Endothelial cell of umbilical vein (primary cell): ENCODE measurements around the gene ARHGEF35. TPM values are rescaled to one million over a fixed set of nuclear protein-coding genes. Genes with fewer than 3 reads are reported as not detected.

Experiments
- BruUV-seq: library from RNA; stranded (reverse); fragments of 400-500 nt; replicated peaks from 2 replicates; lab custom pipeline; 2021; lab: Mats Ljungman, UMichigan
- CTCF ChIA-PET: fragments of 300-600, 350-600 bp; sonication (Branson Sonifier 250); formaldehyde crosslinking; loops from one replicate; lab custom pipeline; 2021; ENCODE audit warnings: antibody characterized with exemption, inconsistent platforms; lab: Charles Lee
- POLR2A ChIA-PET: fragments of 300-600, 350-600 bp; sonication (Branson Sonifier 250); formaldehyde crosslinking; loops from one replicate; lab custom pipeline; 2021; ENCODE audit warnings: antibody characterized with exemption, inconsistent platforms; lab: Charles Lee
- DNase-seq: peaks from one replicate; pipeline ENCODE4 v3.0.0-alpha.2; 2011; ENCODE audit warnings: low read depth, low spot score
- FAIRE-seq: peaks from 2 replicates; lab custom pipeline; 2011; peaks lifted over from hg19 to GRCh38; lab: Jason Lieb, UNC
- H2AFZ ChIP-seq: 2 replicates; pipeline ENCODE4 v1.6.0; 2012; ENCODE audit warnings: low read depth, low read length, control low read depth, inconsistent platforms
- H3K27ac ChIP-seq: 2 replicates; pipeline ENCODE4 v1.5.1; 2011; ENCODE audit warnings: low read depth, mild to moderate bottlenecking, control low read depth, low read length, moderate library complexity; ENCODE audit not compliant: insufficient read depth
- H3K27me3 ChIP-seq, 2 experiments: 2 replicates each; pipeline versions ENCODE4 v1.6.0 to v1.6.1; 2011; ENCODE audit warnings: low read length in 2 of 2, mixed read lengths in 1 of 2; ENCODE audit not compliant: control insufficient read depth in 2 of 2, insufficient read depth in 2 of 2
- H3K36me3 ChIP-seq, 2 experiments: 2 replicates in 1 of 2; 3 replicates in 1 of 2; pipeline ENCODE4 v1.5.1; 2011; ENCODE audit warnings: low read length in 2 of 2, mild to moderate bottlenecking in 1 of 2, moderate library complexity in 1 of 2; ENCODE audit not compliant: control insufficient read depth in 2 of 2, insufficient read depth in 2 of 2; ENCODE audit errors: extremely low read depth in 1 of 2
- H3K4me1 ChIP-seq: 3 replicates; pipeline ENCODE4 v1.5.1; 2011; ENCODE audit warnings: mild to moderate bottlenecking, low read length; ENCODE audit not compliant: control insufficient read depth, insufficient read depth; ENCODE audit errors: extremely low read depth
- H3K4me2 ChIP-seq: 2 replicates; pipeline ENCODE4 v1.6.1; 2011; ENCODE audit warnings: low read length, control low read depth, mixed read lengths; ENCODE audit not compliant: insufficient read depth
- H3K4me3 ChIP-seq, 3 experiments: fragments of 200-600 bp in 1 of 3; sonication (generic), shearing (Covaris generic) in 1 of 3; replicated peaks in 1 of 3; 2 replicates each; pipeline ENCODE4 v1.5.1; 2011 to 2016; ENCODE audit warnings: control low read depth in 3 of 3, low read length in 3 of 3, mild to moderate bottlenecking in 2 of 3, inconsistent platforms in 1 of 3, low read depth in 1 of 3, moderate library complexity in 1 of 3; ENCODE audit not compliant: insufficient read depth in 1 of 3
- H3K79me2 ChIP-seq: 2 replicates; pipeline ENCODE4 v1.6.0; 2012; ENCODE audit warnings: low read length, inconsistent platforms; ENCODE audit not compliant: control insufficient read depth, insufficient read depth
- H3K9ac ChIP-seq: replicated peaks from 2 replicates; pipeline ENCODE3; 2011; ENCODE audit warnings: low read length, control low read depth; ENCODE audit not compliant: insufficient read depth; ENCODE audit errors: extremely low read depth
- H3K9me1 ChIP-seq: replicated peaks from 3 replicates; pipeline ENCODE4 v1.6.0; 2011; ENCODE audit warnings: mild to moderate bottlenecking, low read length; ENCODE audit not compliant: control insufficient read depth, insufficient read depth; ENCODE audit errors: extremely low read depth
- H3K9me3 ChIP-seq: replicated peaks from 2 replicates; pipeline ENCODE4 v1.5.1; 2012; ENCODE audit warnings: low read length, inconsistent platforms; ENCODE audit not compliant: control insufficient read depth, insufficient read depth
- H4K20me1 ChIP-seq: replicated peaks from 2 replicates; pipeline ENCODE3; 2011; ENCODE audit warnings: mild to moderate bottlenecking, low read length; ENCODE audit not compliant: control insufficient read depth, insufficient read depth; ENCODE audit errors: extremely low read depth
- EZH2 ChIP-seq: IDR thresholded peaks from 2 replicates; pipeline ENCODE4 v1.6.1; 2012; ENCODE audit warnings: borderline replicate concordance, low read depth, mild to moderate bottlenecking, moderate library complexity, low read length, inconsistent platforms; ENCODE audit not compliant: severe bottlenecking
- dilution Hi-C: fragments of 300-500 bp; cut with MboI; formaldehyde crosslinking; loops from one replicate; pipeline ENCODE4 v1.15.0; 2019; ENCODE audit warnings: low sequenced_read_pairs; ENCODE audit not compliant: extremely low pct_ligation_motif_present
- intact Hi-C: fragments of 100-400 bp; cut with micrococcal nuclease; formaldehyde crosslinking; loops from one replicate; pipeline ENCODE4 v1.10.0; 2022
- polyA plus RNA-seq, 4 experiments: library from polyadenylated mRNA; depleted of rRNA in 3 of 4; stranded (reverse) in 3 of 4; unstranded in 1 of 4; fragments of >200 nt; gene quantifications; 2 replicates each; pipeline versions ENCODE4 v1.2.1 to v1.2.3, GENCODE V29; 2011 to 2012; ENCODE audit warnings: missing spikeins in 1 of 4
- total RNA-seq: library from RNA; stranded (reverse); gene quantifications from 2 replicates; pipeline ENCODE4 v1.2.3, GENCODE V29; 2021

Gene ARHGEF35
- total and polyA plus RNA-seq, 2 donors (not counting 3 experiments of a cell fraction or from before 2014, with no cell fraction given), result 0.82 TPM; not detected in 1

GRCh38 chr7:144137501-144137900, 58.1 kb downstream of the ARHGEF35 start:
- CTCF ChIA-PET, result interaction anchor here (2.9 kb wide), 1 partner anchor 10 kb away, joined by 18 read pairs; no protein-coding TSS in a partner anchor

More at GRCh38 chr7:144137501-144137900, 58.1 kb downstream of the ARHGEF35 start:
- no peak overlapping the region for H3K4me2 ChIP-seq
- POLR2A ChIA-PET, result no interaction called here
- intact Hi-C loops, result no loop called here
- no peak overlapping the region for H3K9ac ChIP-seq
- no peak for TF ChIP-seq EZH2
- no peak overlapping the region for H3K4me3 ChIP-seq
- no peaks in the 10 kb centered on the region for H3K9me3 ChIP-seq
- no peaks in the 10 kb centered on the region for H3K4me1 ChIP-seq
- H3K27ac ChIP-seq, result no peak overlapping the region
- no peaks in the 10 kb centered on the region for H3K79me2 ChIP-seq
- no peak for DNase-seq
- peaks cover 2% of the 10 kb centered on the region in 2 experiments for H3K27me3 ChIP-seq
- H3K36me3 ChIP-seq, result no peaks in the 10 kb centered on the region
- H3K9me1 ChIP-seq, result no peaks in the 10 kb centered on the region
- dilution Hi-C loops, result no loop called here
- no peaks in the 10 kb centered on the region for H4K20me1 ChIP-seq
- no peak for FAIRE-seq
- no TSS peak for BruUV-seq
- H2AFZ ChIP-seq, result no peak overlapping the region

Other genes with a start within 250 kb of the ARHGEF35 start
- not detected in 2 replicates for gene OR2F1, start 241.0 kb downstream of the ARHGEF35 start, total RNA-seq
- not detected in 2 replicates for gene OR2F1, start 241.0 kb downstream of the ARHGEF35 start, polyA plus RNA-seq
- gene OR6B1, start 195.5 kb downstream of the ARHGEF35 start, total RNA-seq, result not detected in 2 replicates
- not detected in 2 replicates for gene OR6B1, start 195.5 kb downstream of the ARHGEF35 start, polyA plus RNA-seq
- gene OR2A5, start 146.9 kb downstream of the ARHGEF35 start, total RNA-seq, result not detected in 2 replicates
- not detected in 2 replicates for gene OR2A5, start 146.9 kb downstream of the ARHGEF35 start, polyA plus RNA-seq
- not detected in 2 replicates for gene OR2A25, start 126.0 kb downstream of the ARHGEF35 start, total RNA-seq
- not detected in 2 replicates for gene OR2A25, start 126.0 kb downstream of the ARHGEF35 start, polyA plus RNA-seq
- gene OR2A12, start 109.6 kb downstream of the ARHGEF35 start, total RNA-seq, result not detected in 2 replicates
- gene OR2A12, start 109.6 kb downstream of the ARHGEF35 start, polyA plus RNA-seq, result not detected in 2 replicates
- gene OR2A2, start 86.2 kb downstream of the ARHGEF35 start, total RNA-seq, result not detected in 2 replicates
- not detected in 2 replicates for gene OR2A2, start 86.2 kb downstream of the ARHGEF35 start, polyA plus RNA-seq
- not detected in 2 replicates for gene OR2A14, start 72.7 kb downstream of the ARHGEF35 start, total RNA-seq
- not detected in 2 replicates for gene OR2A14, start 72.7 kb downstream of the ARHGEF35 start, polyA plus RNA-seq
- gene CTAGE4, start 12.4 kb downstream of the ARHGEF35 start, total RNA-seq, result 0.30 TPM in 1 of 2 replicates, not detected in the other
- gene CTAGE4, start 12.4 kb downstream of the ARHGEF35 start, polyA plus RNA-seq, result 0.03 and 0.04 TPM in 2 replicates
- gene OR2A42, start 43.8 kb upstream of the ARHGEF35 start, total RNA-seq, result not detected in 2 replicates
- not detected in 2 replicates for gene OR2A42, start 43.8 kb upstream of the ARHGEF35 start, polyA plus RNA-seq
- 0.21 TPM in 1 of 2 replicates, not detected in the other for gene OR2A7, start 69.0 kb upstream of the ARHGEF35 start, total RNA-seq
- gene OR2A7, start 69.0 kb upstream of the ARHGEF35 start, polyA plus RNA-seq, result 0.10 and 0.33 TPM in 2 replicates
- gene CTAGE8, start 73.5 kb upstream of the ARHGEF35 start, total RNA-seq, result 0.30 and 0.49 TPM in 2 replicates
- 0.03 and 0.06 TPM in 2 replicates for gene CTAGE8, start 73.5 kb upstream of the ARHGEF35 start, polyA plus RNA-seq
- gene OR2A1, start 116.6 kb upstream of the ARHGEF35 start, total RNA-seq, result not detected in 2 replicates
- gene OR2A1, start 116.6 kb upstream of the ARHGEF35 start, polyA plus RNA-seq, result 0.02 and 0.14 TPM in 2 replicates
- 0.88 and 1.5 TPM in 2 replicates for gene ARHGEF5, start 159.6 kb upstream of the ARHGEF35 start, total RNA-seq
- 1.1 TPM in 2 replicates for gene ARHGEF5, start 159.6 kb upstream of the ARHGEF35 start, polyA plus RNA-seq
- not detected in 2 replicates for gene NOBOX, start 207.9 kb upstream of the ARHGEF35 start, total RNA-seq
- gene NOBOX, start 207.9 kb upstream of the ARHGEF35 start, polyA plus RNA-seq, result not detected in 2 replicates